GM19397 (cell line): ENCODE results near the gene ADORA1.

ENCODE experiments used
- ATAC-seq: cut with Tn5 transposase; IDR thresholded peaks from one replicate; pipeline ENCODE4 v1.9.1; 2021; ENCODE audit warnings: mild to moderate bottlenecking, moderate library complexity; ENCODE audit not compliant: unreplicated experiment

Gene ADORA1

GRCh38 chr1:203172184-203173010 is 44.9 kb downstream of the ADORA1 start:
- no peak for ATAC-seq

- no peak for ATAC-seq
Measured at GRCh38 chr1:203173011-203173555, 45.6 kb downstream of the ADORA1 start.

GRCh38 chr1:203173566-203173965 is 46.0 kb downstream of the ADORA1 start:
- peak; percentile 75 for ATAC-seq

GRCh38 chr1:203174324-203174985 is 46.9 kb downstream of the ADORA1 start:
- ATAC-seq = no peak

GRCh38 chr1:203175237-203175826 is 47.8 kb downstream of the ADORA1 start, which contains the start of gene MYBPH:
TSS of gene MYBPH (minus strand) at chr1:203175826. CDS start at chr1:203175755, 71 bp downstream.
- no peak for ATAC-seq

- ATAC-seq = no peak
Measured at GRCh38 chr1:203175827-203176241, 48.3 kb downstream of the ADORA1 start.

- ATAC-seq = no peak
Measured at GRCh38 chr1:203176273-203177035, 48.9 kb downstream of the ADORA1 start.

GRCh38 chr1:203177036-203177405 is 49.5 kb downstream of the ADORA1 start:
- no peak for ATAC-seq

- no peak for ATAC-seq
Measured at GRCh38 chr1:203177470-203178039, 50.0 kb downstream of the ADORA1 start.

GRCh38 chr1:203178083-203178482 is 50.6 kb downstream of the ADORA1 start:
- ATAC-seq = no peak

GRCh38 chr1:203178821-203179666 is 51.5 kb downstream of the ADORA1 start:
- ATAC-seq = no peak

- ATAC-seq = no peak
Measured at GRCh38 chr1:203179667-203180005, 52.1 kb downstream of the ADORA1 start.

GRCh38 chr1:203180611-203181330 is 53.2 kb downstream of the ADORA1 start:
- no peak for ATAC-seq

- ATAC-seq = no peak
Measured at GRCh38 chr1:203181586-203182386, 54.3 kb downstream of the ADORA1 start.

- no peak for ATAC-seq
Measured at GRCh38 chr1:203182387-203182953, 54.9 kb downstream of the ADORA1 start.

GRCh38 chr1:203183828-203184227 is 56.3 kb downstream of the ADORA1 start:
- no peak for ATAC-seq

GRCh38 chr1:203184467-203184866 is 56.9 kb downstream of the ADORA1 start:
- no peak for ATAC-seq

- ATAC-seq = no peak
Measured at GRCh38 chr1:203185061-203185461, 57.5 kb downstream of the ADORA1 start.
